ENCODE data around the gene STRN3.
A peak's percentile ranks its signal among the peaks of the same experiment; 100 is the strongest.
"Not testable (repeated sequence)": the region's sequence is repeated elsewhere in the genome, so short reads cannot be mapped to it uniquely, and the experiment has no call there.

Gene STRN3

DNA sequence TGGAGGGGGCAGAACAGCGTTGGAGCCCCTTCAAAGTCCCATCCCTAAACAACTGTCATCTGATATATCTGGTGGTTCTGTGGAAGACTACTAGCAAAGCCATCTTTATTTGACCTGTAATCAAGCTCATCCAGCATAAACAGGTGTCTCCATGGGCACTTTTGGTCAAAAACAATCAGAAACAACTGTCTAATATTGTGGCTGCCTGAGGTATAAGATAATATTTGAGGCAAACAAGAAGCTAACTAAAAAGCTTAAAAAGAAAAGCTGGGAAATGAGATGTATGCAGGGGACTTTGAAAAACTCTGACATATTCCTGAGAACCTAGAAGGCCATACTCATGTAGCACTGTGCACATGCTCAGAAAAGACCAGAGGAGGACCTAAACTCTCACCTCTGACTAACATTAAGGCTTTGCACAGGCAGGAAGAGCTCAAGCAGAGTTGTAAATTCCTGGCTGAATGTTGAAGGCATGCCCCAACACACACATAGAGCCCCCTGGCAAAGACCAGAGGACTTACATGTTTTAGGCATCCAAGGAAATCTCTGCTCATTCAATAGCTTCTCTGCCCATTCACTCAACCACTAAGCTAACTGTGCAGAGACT lies 28.0 kb downstream of the STRN3 start:
- DNase-seq, result no peak

DNA sequence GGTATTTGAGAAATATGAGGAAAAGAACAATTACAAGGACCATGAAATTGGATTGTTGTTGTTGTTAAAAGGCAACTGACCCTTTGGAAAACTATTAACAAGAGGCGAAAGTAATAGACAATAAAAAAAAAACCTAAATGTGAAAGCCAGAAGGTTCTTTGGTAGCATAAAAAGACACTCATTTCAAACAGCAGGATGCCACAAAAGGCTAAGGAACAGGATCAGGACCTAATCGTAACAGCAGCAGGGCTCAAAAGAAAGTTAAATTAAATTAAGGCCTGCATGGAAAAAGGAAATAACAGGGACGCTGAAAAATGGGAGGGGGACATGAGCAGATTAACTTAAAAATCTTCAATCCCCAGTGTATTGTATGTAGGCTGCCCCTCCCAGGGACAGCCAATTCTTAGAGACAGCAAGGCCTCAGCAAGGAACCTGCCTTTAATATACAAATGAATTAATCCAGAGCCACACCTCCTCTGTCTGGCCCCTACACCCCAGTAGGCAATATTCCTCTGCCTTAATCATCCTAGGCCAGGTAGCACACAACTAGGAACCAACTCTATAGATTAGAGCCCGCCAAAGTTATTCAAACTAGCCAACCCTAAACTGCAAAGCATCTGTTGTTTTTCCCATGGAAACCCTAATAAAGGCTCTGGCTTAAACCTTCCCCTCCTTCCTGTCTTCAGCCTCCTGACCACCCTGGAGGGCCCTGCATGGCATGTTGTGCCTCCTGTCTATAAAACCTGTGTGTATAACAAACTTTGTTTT lies 29.1 kb downstream of the STRN3 start:
- DNase-seq, result no peak

DNA sequence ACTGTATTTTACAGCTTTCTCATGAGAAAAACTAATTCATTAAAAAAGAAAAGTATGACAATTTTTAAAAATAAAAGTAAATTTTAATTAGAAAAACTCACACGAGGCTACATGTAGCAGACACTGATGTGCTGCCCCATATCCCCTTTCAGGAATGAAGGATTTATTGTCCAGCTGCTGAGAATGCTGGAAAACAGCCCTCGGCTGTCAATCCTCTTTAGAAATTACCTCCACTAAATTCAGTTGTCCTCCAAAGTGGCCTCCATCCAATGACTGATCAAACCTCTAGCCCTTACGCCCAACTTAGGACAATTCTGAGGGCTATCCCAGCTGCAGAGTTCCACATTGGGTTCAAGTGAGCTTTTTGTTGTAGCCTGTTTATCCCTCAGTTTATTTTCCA lies 30.5 kb downstream of the STRN3 start:
- no peak for DNase-seq

DNA sequence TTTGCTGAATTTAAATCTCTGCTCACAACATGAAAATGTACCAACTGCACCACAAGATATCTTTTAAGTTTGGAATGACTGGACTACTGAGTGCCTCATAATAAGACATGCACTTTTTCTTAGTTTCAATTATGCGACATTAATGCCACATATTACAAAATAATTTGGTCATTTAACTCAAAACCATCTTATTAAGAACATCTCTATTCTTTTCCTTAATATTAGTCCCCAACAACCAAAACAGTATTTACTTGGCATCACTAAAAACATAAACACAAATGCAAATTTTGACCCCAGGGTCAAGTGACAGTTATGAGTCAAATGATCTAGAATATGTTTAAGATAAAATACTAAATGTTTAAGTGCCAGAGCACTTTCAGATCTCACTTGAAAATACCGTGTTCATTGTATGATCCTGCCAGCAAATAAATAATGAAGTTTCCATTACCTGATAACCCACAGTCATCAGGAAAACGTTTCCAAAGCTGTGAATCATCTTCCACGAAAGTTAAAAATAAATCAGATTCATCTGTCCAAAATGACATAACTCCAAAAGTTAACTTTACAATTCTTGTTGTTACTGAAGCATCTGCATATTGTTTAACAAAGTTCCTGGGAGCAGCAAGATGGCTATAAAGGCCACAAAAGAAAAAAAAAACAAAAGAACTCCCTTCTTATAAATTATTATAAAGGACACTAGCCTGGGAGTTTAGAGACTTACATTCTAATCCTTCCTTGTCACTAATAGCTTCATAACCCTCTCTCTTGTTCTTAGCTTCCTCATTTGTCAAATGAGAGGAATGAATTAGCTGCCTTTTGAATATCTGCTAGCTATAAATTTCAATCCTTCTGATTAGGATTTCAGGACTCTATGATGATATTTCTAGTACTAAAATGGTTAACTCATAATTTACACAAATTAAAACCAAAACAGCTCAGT lies 31.2 kb downstream of the STRN3 start:
- DNase-seq, result no peak

DNA sequence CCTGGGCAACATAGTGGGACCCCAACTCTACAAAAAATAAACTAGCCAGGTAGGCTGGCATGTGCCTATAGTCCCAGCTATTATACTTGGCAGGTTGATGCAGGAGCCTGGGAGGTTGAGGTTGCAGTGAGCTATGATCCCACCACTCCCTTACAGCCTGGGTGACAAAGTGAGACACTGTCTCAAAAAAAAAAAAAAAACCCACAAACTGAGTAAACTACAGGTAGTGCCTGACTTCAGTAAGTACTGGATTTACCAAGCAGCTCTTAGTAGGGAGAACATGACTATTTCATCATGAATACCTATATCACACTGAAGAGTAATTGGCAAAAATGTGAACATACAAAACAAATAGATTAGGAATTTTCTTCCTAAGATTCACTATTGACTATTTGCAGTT lies 33.1 kb downstream of the STRN3 start:
- no peak for DNase-seq

DNA sequence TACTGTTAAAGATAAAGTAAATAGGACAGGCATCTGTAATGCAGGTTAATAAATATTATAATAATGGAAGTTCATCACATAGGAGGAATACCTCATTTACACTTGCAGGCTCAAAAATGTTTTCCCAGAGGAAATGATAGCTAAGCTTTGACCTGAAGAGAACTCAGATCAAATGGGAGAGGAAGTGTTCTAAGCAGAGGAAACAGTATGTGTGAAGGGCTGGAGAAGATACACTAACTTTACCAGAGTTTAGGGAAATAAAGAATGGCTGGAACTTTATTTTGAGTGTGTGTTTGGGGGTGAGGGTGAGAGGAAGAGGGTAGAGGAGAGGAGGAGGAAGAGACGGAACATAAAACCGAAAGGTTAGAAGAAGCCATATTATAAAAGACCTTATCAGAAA lies 34.8 kb downstream of the STRN3 start:
- DNase-seq, result no peak

DNA sequence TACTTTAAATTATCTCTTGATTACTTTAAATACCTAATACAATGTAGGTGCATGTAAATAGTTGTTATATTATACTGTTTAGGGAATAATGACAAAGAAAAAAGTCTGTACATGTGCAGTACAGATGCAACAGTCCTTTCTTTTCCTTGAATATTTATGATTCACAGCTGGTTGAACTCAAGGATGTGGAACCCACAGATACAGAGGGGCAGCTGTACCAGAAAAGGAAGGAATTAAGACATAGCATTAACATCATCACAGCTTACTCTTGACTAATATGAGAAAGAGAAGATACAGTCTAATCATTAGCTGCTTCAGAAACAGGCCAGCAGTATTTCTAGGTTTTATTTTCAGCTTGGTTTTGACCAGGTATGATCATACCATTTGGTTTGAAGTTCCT lies 35.4 kb downstream of the STRN3 start:
- DNase-seq, result no peak

DNA sequence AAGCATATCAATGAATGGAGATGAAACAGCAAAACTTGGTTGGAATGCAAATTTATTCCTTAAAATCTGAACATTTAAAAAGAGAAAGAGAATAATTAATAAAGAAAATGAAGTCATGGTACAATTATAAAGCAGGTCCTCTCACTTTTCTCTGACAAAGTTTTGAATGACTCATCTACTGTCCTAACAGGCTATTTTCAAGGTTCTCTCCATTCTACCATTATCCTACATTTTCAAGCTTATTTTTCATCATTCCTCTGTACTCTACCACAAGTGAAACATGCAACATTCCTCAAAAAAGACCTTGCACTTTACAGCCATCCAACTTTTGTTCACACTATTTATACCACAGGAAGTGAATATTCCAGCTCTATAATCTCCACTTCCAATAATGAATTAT lies 37.7 kb downstream of the STRN3 start:
- no peak for DNase-seq

DNA sequence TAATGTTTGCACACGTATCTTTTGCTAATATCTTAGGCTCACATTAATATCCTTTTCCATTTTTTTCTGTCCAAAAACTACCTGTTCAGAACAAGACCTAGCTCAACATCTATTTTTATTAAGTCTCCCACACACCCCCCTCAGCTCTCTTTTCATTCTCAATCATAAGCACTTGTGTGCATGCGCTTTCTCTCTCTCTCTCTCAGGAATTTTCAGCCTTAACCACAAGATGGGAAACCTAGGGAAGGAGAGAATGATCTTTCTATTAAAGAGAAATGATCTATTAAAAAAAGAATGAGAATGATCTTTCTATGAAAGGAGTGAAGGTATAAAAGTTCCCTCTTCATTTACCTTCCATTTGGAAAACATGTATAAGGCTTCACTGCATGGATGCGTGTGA lies 40.4 kb downstream of the STRN3 start:
- no peak for DNase-seq

DNA sequence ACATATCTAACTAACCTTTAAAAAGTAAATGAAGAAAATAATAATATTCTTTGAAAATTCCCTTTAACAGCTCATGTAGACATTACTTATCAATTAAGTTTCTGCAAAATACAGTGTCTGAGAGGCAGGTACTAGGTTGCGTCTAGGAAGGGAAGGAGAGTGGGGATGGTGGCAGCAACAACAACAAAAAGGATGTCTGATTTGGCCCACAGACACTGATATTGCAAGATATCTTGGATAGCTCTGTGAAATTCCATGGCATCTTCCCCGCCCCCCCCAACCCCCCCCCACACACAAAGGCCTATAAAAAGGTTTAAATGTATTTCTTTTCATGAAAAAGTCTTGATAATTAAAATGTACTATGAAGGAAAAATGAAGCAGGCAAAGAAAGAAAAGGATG lies 42.3 kb downstream of the STRN3 start:
- no peak for DNase-seq

DNA sequence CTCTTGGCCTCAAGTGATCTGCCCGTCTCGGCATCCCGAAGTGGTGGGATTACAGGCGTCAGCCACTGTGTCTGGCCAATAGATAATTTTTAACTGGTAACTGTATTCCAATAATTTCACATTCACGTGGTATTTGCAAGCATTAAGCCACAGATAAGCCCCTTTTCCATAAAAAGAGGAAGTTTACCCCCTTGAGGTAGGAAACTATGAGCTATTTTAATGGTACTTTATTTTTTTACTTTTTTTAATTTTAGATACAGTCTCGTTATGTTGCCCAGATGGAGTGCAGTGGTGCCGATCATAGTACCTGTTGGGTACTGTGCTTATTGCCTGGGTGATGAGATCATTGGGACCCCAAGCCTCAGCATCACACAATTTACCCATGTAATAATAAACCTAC lies 43.6 kb downstream of the STRN3 start:
- no peak for DNase-seq

DNA sequence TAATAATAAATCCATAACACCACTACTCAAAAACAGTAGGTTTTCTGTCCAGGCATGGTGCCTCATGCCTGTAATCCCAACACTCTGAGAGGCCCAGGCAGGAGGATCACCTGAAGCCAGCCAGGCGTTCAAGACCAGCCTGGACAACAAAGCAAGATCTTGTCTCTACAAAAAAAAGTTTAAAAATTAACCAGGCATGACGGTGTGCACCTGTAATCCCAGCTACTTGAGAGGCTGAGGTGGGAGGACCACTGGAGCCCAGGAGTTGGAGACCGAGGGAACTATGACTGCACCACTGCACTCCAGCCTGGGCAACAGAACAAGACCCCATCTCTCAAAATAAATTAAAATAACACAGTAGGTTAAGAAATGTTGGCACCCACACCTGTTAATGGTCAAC lies 45.2 kb downstream of the STRN3 start:
- no peak for DNase-seq

DNA sequence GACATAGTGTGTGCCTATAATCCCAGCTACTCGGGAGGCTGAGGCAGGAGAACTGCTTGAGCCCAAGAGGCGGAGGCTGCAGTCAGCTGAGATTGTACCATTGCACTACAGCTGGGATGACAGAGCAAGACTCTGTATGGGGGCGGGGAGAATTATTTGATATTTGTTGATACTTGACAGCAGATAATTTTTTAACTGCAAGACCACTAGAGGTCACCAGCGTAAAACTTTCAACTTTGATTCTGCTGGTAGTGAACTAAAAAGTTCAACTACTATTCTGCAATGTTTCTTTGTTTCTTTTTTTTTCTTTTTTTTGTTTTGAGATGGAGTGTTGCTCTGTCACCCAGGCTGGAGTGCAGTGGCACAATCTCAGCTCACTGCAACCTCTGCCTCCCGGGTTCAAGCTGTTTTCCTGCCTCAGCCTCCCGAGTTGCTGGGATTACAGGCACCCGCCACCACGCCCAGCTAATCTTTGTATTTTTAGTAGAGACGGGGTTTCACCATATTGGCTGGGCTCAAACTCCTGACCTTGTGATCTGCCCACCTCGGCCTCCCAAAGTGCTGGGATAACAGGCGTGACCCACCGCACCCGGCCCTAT lies 46.0 kb downstream of the STRN3 start:
- DNase-seq, result peak; percentile 40

DNA sequence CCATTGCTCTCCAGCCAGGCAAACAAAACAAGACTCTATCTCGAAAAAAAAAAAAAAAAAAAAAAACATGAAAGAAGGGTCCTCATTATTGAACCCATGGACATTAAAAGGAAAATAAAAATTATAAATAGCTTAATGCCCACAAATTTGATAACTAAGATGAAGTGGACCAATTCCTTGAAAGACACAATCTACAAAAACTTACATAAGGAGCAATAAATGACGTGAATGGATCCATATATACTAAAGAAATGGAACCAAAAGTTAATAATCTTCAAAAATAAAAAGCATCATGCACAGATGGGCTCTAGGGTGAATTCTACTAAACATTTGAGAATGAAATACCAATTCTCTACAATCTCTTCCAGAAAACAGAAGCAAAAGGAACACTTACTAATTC lies 48.4 kb downstream of the STRN3 start:
- DNase-seq, result no peak

DNA sequence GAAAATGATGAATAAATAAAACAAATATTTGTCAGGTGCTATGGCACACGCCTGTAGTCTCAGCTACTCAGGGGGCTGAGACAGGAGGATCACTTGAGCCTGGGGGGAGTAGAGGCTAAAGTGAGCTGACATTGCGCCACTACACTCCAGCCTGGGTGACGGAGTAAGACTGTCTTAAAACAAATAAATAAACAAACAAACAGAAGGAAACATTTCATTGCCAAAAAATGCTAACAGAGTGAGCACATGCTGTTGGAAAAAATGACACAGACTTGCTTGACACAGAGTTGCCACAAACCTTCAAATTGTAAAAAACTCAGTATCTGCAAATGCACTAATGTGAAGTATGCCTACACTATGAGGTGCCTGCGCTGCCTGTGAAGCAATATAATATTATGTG lies 51.6 kb downstream of the STRN3 start:
- no peak for DNase-seq

DNA sequence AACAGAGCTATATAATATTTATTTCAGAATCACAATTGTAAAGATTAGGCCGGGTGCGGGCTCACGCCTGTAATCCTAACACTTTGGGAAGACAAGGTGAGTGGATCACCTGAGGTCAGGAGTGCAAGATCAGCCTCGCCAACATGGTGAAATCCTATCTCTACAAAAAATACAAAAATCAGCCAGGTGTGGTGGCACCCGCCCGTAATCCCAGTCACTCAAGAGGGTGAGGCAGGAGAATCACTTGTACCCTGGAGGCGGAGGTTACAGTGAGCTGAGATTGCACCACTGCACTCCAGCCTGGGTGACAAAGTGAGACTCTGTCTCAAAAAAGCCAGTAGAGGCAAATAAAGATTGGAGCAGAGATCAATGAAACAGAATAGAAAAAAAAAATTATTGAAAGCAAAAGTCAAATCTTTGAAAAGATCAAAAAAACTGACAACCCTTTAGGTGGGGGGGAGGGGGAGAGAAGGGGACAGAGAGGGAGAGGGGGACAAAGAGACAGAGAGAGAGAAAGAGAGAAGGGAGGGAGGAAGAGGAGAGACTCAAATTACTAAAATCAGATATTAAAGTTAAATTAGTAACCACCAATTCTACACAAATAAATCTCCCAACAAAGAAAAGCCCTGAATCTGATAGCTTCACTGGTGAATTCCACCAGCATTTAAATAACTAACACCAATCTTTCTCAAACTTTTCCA lies 53.1 kb downstream of the STRN3 start:
- no peak for DNase-seq

DNA sequence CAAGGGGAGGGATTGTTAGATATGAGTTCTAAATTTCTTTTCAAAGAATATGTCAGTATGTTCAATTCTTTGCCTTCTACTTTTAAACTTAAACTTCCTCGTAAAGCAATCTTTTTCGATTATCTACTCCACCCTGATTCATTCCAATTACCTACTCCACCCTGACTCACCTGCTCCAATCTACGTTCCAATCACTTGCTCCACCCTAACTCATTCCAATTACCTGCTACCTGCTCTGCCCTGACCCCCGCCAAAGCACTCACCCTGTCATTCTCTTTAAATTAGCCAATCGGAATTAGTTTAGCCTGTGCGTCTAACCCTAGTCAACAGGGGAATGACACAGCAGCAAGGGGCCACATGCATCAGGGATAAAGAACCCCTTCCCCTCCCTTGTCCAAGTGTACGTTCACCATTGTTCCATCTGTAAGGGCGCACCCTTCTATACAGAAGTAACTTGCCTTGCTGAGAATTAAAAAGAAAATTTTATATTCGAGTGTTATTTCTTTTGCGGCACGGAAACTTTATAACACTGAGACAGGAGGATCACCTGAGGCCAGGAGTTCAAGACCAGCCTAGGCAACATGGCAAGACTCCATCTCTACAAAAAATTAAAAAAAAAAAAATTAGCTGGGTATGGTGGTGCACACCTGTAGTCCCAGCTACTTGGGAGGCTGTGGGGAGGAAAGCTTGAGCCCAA lies 54.0 kb downstream of the STRN3 start:
- DNase-seq, result not testable (repeated sequence)

DNA sequence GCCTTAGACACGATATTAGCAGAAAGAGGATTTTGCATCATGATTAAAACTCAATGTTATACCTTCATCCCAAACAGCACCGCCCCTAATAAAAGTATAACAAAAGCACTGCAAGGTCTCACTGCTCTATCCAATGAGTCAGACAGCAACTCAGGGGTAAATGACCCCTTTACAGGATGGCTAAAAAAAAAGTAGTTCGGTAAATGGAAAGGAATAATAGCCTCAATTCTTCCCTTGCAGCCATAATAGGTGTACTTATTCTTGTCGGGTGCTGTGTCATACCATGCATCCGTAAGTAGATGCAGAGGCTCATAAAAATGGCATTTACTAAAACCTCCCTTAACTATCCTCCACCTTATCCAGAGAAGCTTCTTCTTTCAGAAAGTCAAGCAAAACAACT lies 54.6 kb downstream of the STRN3 start:
- DNase-seq, result no peak

DNA sequence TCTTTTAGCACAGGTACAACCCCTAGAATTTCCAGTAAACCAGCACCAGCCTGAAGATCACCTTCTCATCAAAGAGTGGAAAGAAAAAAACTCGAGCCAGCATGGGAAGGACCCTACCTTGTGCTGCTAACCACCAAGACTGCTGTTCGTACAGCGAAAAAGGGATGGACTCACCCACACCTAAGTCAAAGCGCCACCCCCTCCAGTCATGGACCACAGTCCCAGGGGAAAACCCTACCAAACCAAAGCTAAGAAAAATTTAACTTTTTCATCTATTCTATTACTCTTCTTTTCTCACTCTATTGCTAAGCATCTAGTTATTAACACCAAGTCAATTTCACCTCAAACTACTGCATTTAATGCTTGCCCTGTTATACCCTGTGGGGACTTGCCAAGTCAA lies 56.4 kb downstream of the STRN3 start:
- DNase-seq, result peak; percentile 47

DNA sequence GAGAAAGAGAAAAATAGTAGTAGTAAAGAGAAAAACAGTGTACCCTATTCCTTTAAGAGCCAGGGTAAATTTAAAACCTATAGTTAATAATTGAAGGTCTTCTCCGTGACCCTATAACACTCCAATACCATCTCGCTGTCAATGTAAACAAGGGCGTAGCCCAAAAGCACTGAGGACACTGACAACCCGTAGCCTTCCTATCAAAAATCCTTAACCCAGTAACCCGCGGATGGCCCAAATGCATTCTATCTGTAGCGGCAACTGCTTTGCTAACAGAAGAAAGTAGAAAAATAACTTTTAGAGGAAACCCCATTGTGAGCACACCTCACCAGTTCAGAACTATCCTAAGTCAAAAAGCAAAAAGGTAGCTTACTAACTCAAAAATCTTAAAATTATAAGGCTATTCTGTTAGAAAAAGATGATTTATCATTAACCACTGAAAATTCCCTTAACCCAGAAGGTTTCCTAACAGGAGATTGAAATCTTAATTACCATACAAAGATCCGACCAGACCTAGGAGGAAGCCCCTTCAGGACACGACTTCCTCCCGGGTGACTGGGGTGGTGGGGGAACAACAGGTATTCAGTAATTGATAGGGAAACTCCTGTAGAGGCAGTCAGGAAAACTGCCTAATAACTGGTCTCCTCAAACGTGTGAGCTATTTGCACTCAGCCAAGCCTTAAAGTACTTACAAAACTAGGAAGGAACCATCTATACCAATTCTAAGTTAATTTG lies 58.6 kb downstream of the STRN3 start:
- DNase-seq, result not testable (repeated sequence)
